ENCODE results near the gene KRTAP10-6. TPM values are rescaled to one million over a fixed set of nuclear protein-coding genes. Genes with fewer than 3 reads are reported as not detected.
"Not testable (repeated sequence)": the region's sequence is repeated elsewhere in the genome, so short reads cannot be mapped to it uniquely, and the experiment has no call there.

Gene KRTAP10-6
- total RNA-seq, 4 donors from 2014 or later: not detected

GRCh38 chr21:44579056-44579832 lies 13.1 kb downstream of the KRTAP10-6 start:
- no peak for DNase-seq
- intact Hi-C loops (cut with DNase I; ENCODE audit: low total_unique reads): no loop called here
- TF ChIP-seq POLR2A (IDR thresholded peaks at IDR 0.05): no peak
- Histone ChIP-seq H3K27me3 (peaks cover 0 to 3% of the 10 kb centered on the region in 2 donors), H3K27ac (no peak overlapping the region), H3K4me1 (no peaks in the 10 kb centered on the region), H3K9me3 (no peaks in the 10 kb centered on the region), H3K36me3 (no peaks in the 10 kb centered on the region), H3K4me3 (no peak overlapping the region)

GRCh38 chr21:44578371-44579055 lies 13.8 kb downstream of the KRTAP10-6 start:
- TF ChIP-seq CTCF (IDR thresholded peaks at IDR 0.05) (no peak), POLR2A (IDR thresholded peaks at IDR 0.05) (no peak)
- Histone ChIP-seq H3K27me3 (no peaks in the 10 kb centered on the region), H3K9me3 (no peaks in the 10 kb centered on the region), H3K4me1 (no peaks in the 10 kb centered on the region), H3K36me3 (no peaks in the 10 kb centered on the region), H3K4me3 (no peak overlapping the region), H3K27ac (no peak overlapping the region)
- intact Hi-C loops (cut with DNase I; ENCODE audit: low total_unique reads): no loop called here
- DNase-seq: no peak

- Histone ChIP-seq H3K4me3 (no peak overlapping the region), H3K4me1 (no peaks in the 10 kb centered on the region), H3K36me3 (no peaks in the 10 kb centered on the region), H3K27ac (no peak overlapping the region), H3K27me3 (no peaks in the 10 kb centered on the region), H3K9me3 (no peaks in the 10 kb centered on the region)
- TF ChIP-seq CTCF (IDR thresholded peaks at IDR 0.05) (no peak), POLR2A (IDR thresholded peaks at IDR 0.05) (no peak)
- DNase-seq: no peak
- intact Hi-C loops (cut with DNase I; ENCODE audit: low total_unique reads): no loop called here
Observed at GRCh38 chr21:44576025-44576420, 16.3 kb downstream of the KRTAP10-6 start.

GRCh38 chr21:44575307-44576024 lies 16.8 kb downstream of the KRTAP10-6 start:
- intact Hi-C loops (cut with DNase I; ENCODE audit: low total_unique reads): no loop called here
- no peaks in the 10 kb centered on the region for H3K36me3 ChIP-seq
- DNase-seq: no peak
- no peak for TF ChIP-seq POLR2A (IDR thresholded peaks at IDR 0.05)
- no peak for TF ChIP-seq CTCF (IDR thresholded peaks at IDR 0.05)
- H3K27ac ChIP-seq: no peak overlapping the region
- no peak overlapping the region for H3K4me3 ChIP-seq
- no peaks in the 10 kb centered on the region for H3K9me3 ChIP-seq
- no peaks in the 10 kb centered on the region for H3K27me3 ChIP-seq
- H3K4me1 ChIP-seq: no peaks in the 10 kb centered on the region

GRCh38 chr21:44574457-44575306 lies 17.6 kb downstream of the KRTAP10-6 start:
- H3K27me3 ChIP-seq: no peaks in the 10 kb centered on the region
- no peak overlapping the region for H3K27ac ChIP-seq
- H3K4me3 ChIP-seq: no peak overlapping the region
- no peaks in the 10 kb centered on the region for H3K9me3 ChIP-seq
- DNase-seq: no peak
- H3K4me1 ChIP-seq: no peaks in the 10 kb centered on the region
- TF ChIP-seq POLR2A (IDR thresholded peaks at IDR 0.05) (no peak), CTCF (IDR thresholded peaks at IDR 0.05) (no peak)
- intact Hi-C loops (cut with DNase I; ENCODE audit: low total_unique reads): no loop called here
- H3K36me3 ChIP-seq: no peaks in the 10 kb centered on the region

GRCh38 chr21:44573630-44574456 lies 18.5 kb downstream of the KRTAP10-6 start, which contains the start of gene KRTAP10-4:
KRTAP10-4 (plus strand) TSS chr21:44573729; CDS start chr21:44573759, 30 bp downstream.
- DNase-seq: not testable (repeated sequence)

More at GRCh38 chr21:44573630-44574456, 18.5 kb downstream of the KRTAP10-6 start, which contains the start of gene KRTAP10-4:
- intact Hi-C loops (cut with DNase I; ENCODE audit: low total_unique reads); H3K36me3 ChIP-seq; H3K27ac ChIP-seq; H3K9me3 ChIP-seq; H3K4me3 ChIP-seq; H3K27me3 ChIP-seq; H3K4me1 ChIP-seq: not testable (repeated sequence)
